Duodenal mucosa (tissue), 2 donors: ENCODE data around the gene ADGRB3.

ENCODE experiments used
- H3K27ac ChIP-seq: one replicate; pipeline ENCODE4 v1.7.0; 2013; ENCODE audit warnings: low read depth, low read length
- H3K27me3 ChIP-seq, 2 donors: one replicate each; pipeline ENCODE4 v1.7.0; 2013; ENCODE audit warnings: low read length in 2 of 2, control low read depth in 1 of 2; ENCODE audit not compliant: insufficient read depth in 2 of 2, control insufficient read depth in 1 of 2
- H3K36me3 ChIP-seq, 2 donors: one replicate each; pipeline ENCODE4 v1.7.0; 2013; ENCODE audit warnings: low read length in 2 of 2, control low read depth in 1 of 2; ENCODE audit not compliant: insufficient read depth in 2 of 2, control insufficient read depth in 1 of 2
- H3K4me1 ChIP-seq, 2 donors: one replicate each; pipeline ENCODE4 v1.7.0; 2013; ENCODE audit warnings: low read length in 2 of 2, control low read depth in 1 of 2; ENCODE audit not compliant: insufficient read depth in 2 of 2, control insufficient read depth in 1 of 2
- H3K4me3 ChIP-seq, 2 donors: one replicate each; pipeline ENCODE4 v1.7.0; 2013; ENCODE audit warnings: low read length in 2 of 2, low read depth in 1 of 2
- H3K9ac ChIP-seq, 2 donors: one replicate each; pipeline ENCODE4 v1.7.0; 2013; ENCODE audit warnings: low read length in 2 of 2, low read depth in 1 of 2
- H3K9me3 ChIP-seq, 2 donors: one replicate each; pipeline ENCODE4 v1.7.0; 2013; ENCODE audit warnings: low read length in 2 of 2, control low read depth in 1 of 2; ENCODE audit not compliant: control insufficient read depth in 1 of 2

The ADGRB3 gene

GRCh38 chr6:68695838-68696237 is 60.8 kb downstream of the ADGRB3 start:
- Histone ChIP-seq H3K36me3 (no peaks in the 10 kb centered on the region), H3K4me1 (no peaks in the 10 kb centered on the region), H3K9ac (no peak overlapping the region), H3K9me3 (no peaks in the 10 kb centered on the region), H3K27ac (no peak overlapping the region), H3K4me3 (no peak overlapping the region), H3K27me3 (no peaks in the 10 kb centered on the region)

DNA sequence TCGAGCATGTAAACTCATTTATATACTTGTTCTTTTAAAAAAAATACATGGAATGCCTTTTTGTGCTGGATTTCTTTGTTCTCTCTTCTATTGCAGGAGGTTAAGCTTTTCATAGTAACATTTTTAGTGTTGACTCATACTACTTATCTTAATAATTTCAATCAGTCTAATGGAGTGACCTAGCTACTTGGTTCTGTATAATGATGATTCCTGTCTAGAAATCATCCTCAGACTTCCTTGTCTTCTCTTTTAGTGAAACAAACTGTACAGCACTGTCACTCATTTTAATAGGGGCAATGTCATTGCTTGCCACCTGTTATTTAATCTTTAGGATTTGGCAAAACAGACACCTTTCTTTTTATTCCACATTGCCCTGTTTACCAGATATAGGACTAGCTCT is 62.3 kb downstream of the ADGRB3 start:
- Histone ChIP-seq H3K27ac (no peak overlapping the region), H3K4me1 (no peaks in the 10 kb centered on the region), H3K9ac (no peak overlapping the region), H3K36me3 (no peaks in the 10 kb centered on the region), H3K9me3 (no peaks in the 10 kb centered on the region), H3K4me3 (no peak overlapping the region), H3K27me3 (no peaks in the 10 kb centered on the region)

GRCh38 chr6:68701159-68701558 is 66.1 kb downstream of the ADGRB3 start:
- no peaks in the 10 kb centered on the region for H3K4me1 ChIP-seq
- no peak overlapping the region for H3K4me3 ChIP-seq
- H3K27me3 ChIP-seq, result no peaks in the 10 kb centered on the region
- no peaks in the 10 kb centered on the region for H3K36me3 ChIP-seq
- no peaks in the 10 kb centered on the region for H3K9me3 ChIP-seq
- no peak overlapping the region for H3K27ac ChIP-seq
- H3K9ac ChIP-seq, result no peak overlapping the region

- Histone ChIP-seq H3K9me3 (no peaks in the 10 kb centered on the region), H3K27ac (no peak overlapping the region), H3K4me1 (no peaks in the 10 kb centered on the region), H3K4me3 (no peak overlapping the region), H3K9ac (no peak overlapping the region), H3K27me3 (no peaks in the 10 kb centered on the region), H3K36me3 (no peaks in the 10 kb centered on the region)
These were observed 69.4 kb downstream of the ADGRB3 start for GRCh38 chr6:68704485-68704884.

DNA sequence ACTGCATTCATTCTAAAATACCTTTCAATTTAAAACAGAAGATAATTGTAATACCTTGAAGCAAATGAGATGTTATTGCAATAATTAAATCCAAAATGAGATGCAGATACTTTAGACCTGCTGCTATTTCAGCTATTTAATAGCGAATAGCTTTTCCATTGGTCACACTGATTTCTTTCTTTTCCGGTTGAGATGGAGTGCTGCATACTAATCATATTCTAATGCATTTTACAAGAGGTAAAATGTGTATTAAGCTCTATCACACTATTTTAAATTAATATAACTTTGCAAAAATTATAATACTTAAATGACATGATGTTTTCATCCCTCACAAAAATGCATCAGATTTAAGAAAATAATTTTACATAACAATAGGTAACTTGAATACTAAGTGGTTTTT is 74.0 kb downstream of the ADGRB3 start:
- no peak overlapping the region for H3K4me3 ChIP-seq
- H3K27ac ChIP-seq, result no peak overlapping the region
- H3K9ac ChIP-seq, result no peak overlapping the region
- H3K4me1 ChIP-seq, result no peaks in the 10 kb centered on the region
- H3K27me3 ChIP-seq, result no peaks in the 10 kb centered on the region
- H3K9me3 ChIP-seq, result no peaks in the 10 kb centered on the region
- H3K36me3 ChIP-seq, result no peaks in the 10 kb centered on the region

GRCh38 chr6:68709882-68710281 is 74.8 kb downstream of the ADGRB3 start:
- H3K9me3 ChIP-seq, result no peaks in the 10 kb centered on the region
- no peak overlapping the region for H3K9ac ChIP-seq
- H3K36me3 ChIP-seq, result no peaks in the 10 kb centered on the region
- H3K4me1 ChIP-seq, result no peaks in the 10 kb centered on the region
- H3K27me3 ChIP-seq, result no peaks in the 10 kb centered on the region
- H3K27ac ChIP-seq, result no peak overlapping the region
- H3K4me3 ChIP-seq, result no peak overlapping the region

GRCh38 chr6:68710496-68710895 is 75.4 kb downstream of the ADGRB3 start:
- Histone ChIP-seq H3K36me3 (no peaks in the 10 kb centered on the region), H3K27ac (no peak overlapping the region), H3K9me3 (no peaks in the 10 kb centered on the region), H3K4me1 (no peaks in the 10 kb centered on the region), H3K9ac (no peak overlapping the region), H3K4me3 (no peak overlapping the region), H3K27me3 (no peaks in the 10 kb centered on the region)

- H3K27me3 ChIP-seq, result no peaks in the 10 kb centered on the region
- no peak overlapping the region for H3K4me3 ChIP-seq
- H3K27ac ChIP-seq, result no peak overlapping the region
- no peaks in the 10 kb centered on the region for H3K4me1 ChIP-seq
- no peaks in the 10 kb centered on the region for H3K36me3 ChIP-seq
- H3K9ac ChIP-seq, result no peak overlapping the region
- H3K9me3 ChIP-seq, result no peaks in the 10 kb centered on the region
These were observed 75.8 kb downstream of the ADGRB3 start for GRCh38 chr6:68710916-68711315.

DNA sequence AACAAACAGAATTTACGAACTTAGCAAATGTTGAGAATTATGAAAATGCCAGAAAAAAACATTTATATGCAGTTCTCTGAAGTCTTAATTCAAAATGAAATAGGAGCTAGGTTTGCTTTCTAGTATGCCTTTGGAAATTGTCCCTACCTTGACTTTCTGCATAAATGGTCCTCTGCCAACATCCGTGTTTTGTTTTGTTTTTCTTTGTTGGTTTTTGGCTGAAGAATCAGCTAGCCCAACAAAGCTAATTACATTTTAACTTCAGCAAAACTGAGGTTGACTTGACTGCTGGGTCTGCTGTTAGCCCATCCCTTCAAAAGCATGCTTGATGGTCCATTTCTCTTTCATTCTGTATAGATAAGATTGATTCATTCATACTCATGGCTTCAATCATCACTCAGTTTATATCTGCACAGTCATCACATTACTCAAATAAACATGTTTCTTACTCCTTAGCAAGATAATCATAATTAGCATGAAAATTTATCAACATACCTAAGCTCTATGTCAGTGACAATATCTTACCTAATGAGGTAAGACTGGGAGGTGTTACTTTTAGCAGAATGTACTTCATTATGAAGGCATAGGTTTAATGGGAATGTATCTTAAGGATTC is 76.4 kb downstream of the ADGRB3 start:
- Histone ChIP-seq H3K27me3 (no peaks in the 10 kb centered on the region), H3K4me1 (no peaks in the 10 kb centered on the region), H3K9me3 (no peaks in the 10 kb centered on the region), H3K36me3 (no peaks in the 10 kb centered on the region), H3K27ac (no peak overlapping the region), H3K9ac (no peak overlapping the region), H3K4me3 (no peak overlapping the region)

DNA sequence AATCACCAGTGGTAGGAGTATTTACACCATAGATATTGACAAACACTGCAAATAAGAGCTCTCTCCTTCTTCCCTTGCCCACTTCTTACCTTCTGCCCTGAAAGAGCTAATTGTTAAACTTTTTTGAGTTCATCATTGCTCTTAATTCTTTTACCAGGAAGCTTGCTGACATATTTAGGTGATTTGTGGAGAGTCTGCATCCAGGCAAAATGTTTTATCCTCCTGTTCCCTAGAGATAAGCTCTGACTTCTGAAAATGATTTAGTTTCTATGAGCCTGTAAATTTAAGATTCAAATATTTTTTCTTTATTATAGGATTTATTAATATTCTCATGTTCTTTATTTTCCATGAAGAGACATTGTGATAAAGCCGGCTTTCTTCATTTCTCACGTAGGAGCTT is 81.5 kb downstream of the ADGRB3 start:
- Histone ChIP-seq H3K27ac (no peak overlapping the region), H3K36me3 (no peaks in the 10 kb centered on the region)

More for the DNA sequence above, 81.5 kb downstream of the ADGRB3 start:
- no peak overlapping the region for H3K9ac ChIP-seq
- no peaks in the 10 kb centered on the region for H3K4me1 ChIP-seq
- no peak overlapping the region for H3K4me3 ChIP-seq
- no peaks in the 10 kb centered on the region for H3K9me3 ChIP-seq
- H3K27me3 ChIP-seq, result no peaks in the 10 kb centered on the region
